ENCODE data around the gene ZSWIM8.
"Not testable (repeated sequence)": the region's sequence is repeated elsewhere in the genome, so short reads cannot be mapped to it uniquely, and the experiment has no call there.

Gene ZSWIM8

DNA sequence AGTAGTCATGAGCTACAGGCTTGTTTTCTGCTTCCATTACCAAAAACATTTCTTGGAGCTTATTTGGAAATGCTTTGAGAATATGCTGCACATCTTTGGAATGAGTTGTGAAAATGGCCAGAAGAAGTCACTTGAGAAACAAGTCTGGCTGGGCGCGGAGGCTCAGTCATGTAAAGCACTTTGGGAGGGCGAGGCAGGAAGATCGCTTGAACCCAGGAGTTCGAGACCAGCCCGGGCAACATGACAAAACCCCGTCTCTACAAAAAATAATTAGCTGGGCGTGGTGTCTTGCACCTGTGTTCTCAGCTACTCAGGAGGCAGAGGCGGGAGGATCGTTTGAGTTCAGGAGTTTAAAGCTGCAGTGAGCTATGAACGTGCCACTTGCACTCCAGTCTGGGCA is 4.4 kb upstream of the ZSWIM8 start:
- H3K4me3 ChIP-seq (ENCODE audit: control insufficient read depth, low read depth, low read length), result peak overlapping the region; percentile 85
- DNase-seq (ENCODE audit: low read depth), result peak; percentile 16
- TF ChIP-seq, protein P1, sequence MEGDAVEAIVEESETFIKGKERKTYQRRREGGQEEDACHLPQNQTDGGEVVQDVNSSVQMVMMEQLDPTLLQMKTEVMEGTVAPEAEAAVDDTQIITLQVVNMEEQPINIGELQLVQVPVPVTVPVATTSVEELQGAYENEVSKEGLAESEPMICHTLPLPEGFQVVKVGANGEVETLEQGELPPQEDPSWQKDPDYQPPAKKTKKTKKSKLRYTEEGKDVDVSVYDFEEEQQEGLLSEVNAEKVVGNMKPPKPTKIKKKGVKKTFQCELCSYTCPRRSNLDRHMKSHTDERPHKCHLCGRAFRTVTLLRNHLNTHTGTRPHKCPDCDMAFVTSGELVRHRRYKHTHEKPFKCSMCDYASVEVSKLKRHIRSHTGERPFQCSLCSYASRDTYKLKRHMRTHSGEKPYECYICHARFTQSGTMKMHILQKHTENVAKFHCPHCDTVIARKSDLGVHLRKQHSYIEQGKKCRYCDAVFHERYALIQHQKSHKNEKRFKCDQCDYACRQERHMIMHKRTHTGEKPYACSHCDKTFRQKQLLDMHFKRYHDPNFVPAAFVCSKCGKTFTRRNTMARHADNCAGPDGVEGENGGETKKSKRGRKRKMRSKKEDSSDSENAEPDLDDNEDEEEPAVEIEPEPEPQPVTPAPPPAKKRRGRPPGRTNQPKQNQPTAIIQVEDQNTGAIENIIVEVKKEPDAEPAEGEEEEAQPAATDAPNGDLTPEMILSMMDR (conservative IDR thresholded peaks at IDR 0.05; ENCODE audit: control insufficient read depth, insufficient read depth, low read depth, low read length), result no peak

DNA sequence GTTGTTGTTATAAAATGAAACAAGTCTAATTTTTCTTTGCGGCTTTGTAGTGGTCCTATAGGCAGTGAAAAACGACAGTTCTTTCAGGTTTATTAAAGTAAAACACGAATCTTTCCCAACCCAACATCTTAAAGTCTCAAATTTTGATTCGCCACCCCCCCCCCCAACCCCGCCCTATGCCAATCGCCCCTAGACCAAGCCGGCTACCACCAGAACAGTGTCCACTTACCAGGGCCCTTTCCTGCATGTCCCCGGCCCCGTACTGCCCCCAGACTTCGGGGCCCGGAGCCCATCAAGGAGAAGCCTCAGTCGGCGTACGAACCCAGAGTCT is 3.9 kb upstream of the ZSWIM8 start:
- DNase-seq (ENCODE audit: low read depth), result no peak
- TF ChIP-seq, protein P1 (conservative IDR thresholded peaks at IDR 0.05; ENCODE audit: control insufficient read depth, insufficient read depth, low read depth, low read length), result no peak
- peak overlapping the region; percentile 85 for H3K4me3 ChIP-seq (ENCODE audit: control insufficient read depth, low read depth, low read length)

DNA sequence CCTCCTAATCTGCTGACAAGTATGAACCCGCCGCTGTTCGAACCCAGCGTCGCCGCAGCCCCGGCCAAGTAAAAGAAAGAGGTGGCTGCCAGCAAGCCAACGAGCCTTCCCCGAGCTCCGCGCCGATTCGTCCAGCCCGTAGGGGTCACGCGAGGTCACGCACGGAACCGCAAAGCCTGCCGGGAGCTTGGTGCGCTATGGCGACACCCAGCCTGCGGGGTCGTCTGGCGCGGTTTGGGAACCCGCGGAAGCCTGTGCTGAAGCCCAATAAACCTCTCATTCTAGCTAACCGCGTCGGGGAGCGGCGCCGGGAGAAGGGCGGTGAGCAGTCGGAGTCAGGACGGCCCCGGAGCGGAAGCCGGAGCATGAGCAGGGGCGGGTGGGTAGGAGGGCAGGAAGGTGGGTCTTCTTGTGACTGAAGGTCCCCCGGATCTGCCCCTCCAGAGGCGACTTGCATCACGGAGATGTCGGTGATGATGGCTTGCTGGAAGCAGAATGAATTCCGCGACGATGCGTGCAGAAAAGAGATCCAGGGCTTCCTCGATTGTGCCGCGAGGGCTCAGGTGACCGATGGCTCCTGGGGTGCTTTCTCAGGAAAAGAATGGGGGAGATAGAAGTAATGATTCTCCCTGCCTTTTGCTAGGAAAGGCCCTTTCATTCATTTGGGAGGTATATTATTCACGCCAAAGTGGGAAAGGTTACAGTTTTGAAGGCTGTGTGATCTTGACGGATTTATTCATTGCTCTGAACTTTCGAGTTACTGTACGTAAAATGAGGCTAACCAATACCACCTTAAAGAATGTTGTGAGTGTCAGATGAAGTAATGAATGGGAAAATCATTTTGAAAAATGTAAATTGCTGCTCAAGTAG is 3.3 kb upstream of the ZSWIM8 start, which contains the start of gene CHCHD1:
Gene CHCHD1, plus strand, starts transcription at position 170 of the 870 bp plus-strand sequence. Its CDS starts 28 bp downstream, at position 198.
- DNase-seq (ENCODE audit: low read depth), result peak; percentile 85
- TF ChIP-seq, protein P1 (conservative IDR thresholded peaks at IDR 0.05; ENCODE audit: control insufficient read depth, insufficient read depth, low read depth, low read length), result no peak

DNA sequence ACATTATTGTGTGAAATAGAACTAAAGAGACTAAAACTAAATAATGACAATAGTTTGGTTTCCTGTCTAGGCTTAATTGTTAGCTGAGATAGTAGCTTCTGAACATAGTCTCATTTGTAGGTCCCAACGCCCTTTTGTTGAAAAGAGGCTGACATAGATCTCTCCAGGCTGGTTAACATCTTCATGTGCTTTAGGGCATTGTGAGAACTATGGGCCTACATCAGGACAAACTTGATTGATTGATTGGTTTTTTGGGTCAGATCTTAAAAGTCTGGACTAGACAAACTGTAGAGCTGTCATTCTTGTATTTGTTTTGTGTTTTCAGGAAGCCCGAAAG is 2.7 kb upstream of the ZSWIM8 start:
- no peak for DNase-seq (ENCODE audit: low read depth)

More for the DNA sequence above, 3.3 kb upstream of the ZSWIM8 start, which contains the start of gene CHCHD1:
- H3K4me3 ChIP-seq (ENCODE audit: control insufficient read depth, low read depth, low read length), result peak within 1 kb of the TSS; percentile 85

DNA sequence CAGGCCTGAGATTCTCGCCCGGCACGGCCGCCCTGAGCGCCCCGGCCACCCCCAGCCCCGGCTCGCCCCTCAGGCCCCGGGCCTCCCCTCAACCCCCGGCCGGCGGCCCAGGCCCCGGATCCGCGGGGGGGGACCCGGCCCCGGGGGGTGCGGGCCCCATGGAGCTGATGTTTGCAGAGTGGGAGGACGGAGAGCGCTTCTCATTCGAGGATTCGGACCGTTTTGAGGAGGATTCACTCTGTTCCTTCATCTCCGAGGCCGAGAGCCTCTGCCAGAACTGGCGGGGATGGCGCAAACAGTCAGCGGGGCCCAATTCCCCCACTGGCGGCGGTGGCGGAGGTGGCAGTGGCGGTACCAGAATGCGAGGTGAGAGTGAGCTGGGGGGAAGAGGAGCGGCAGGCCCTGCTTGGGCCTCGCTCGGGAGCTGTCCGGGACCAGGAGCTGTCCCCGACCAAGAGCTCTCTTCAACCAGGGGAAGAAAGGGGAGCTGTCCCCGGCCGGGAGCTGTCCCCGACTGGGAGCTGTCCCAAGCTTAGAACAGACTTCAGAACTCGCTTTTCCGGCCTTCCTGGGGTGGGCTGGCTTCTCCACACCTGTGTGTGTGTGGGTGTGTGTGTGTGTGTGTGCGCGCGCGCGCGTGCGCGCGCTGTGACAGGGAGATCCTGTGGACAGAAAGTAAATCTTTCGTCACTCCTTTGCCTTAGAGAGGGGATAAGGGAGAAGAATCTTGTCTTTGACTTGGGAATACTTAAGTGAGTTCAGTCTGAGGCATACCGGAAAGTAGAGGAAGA is 510 bp downstream of the ZSWIM8 start:
- DNase-seq (ENCODE audit: low read depth), result peak; percentile 43
- TF ChIP-seq, protein P1 (conservative IDR thresholded peaks at IDR 0.05; ENCODE audit: control insufficient read depth, insufficient read depth, low read depth, low read length), result no peak
- peak overlapping the region; percentile 87 for H3K4me3 ChIP-seq (ENCODE audit: control insufficient read depth, low read depth, low read length)

More for the DNA sequence above, 2.7 kb upstream of the ZSWIM8 start:
- TF ChIP-seq, protein P1 (conservative IDR thresholded peaks at IDR 0.05; ENCODE audit: control insufficient read depth, insufficient read depth, low read depth, low read length), result no peak
- peak overlapping the region; percentile 85 for H3K4me3 ChIP-seq (ENCODE audit: control insufficient read depth, low read depth, low read length)

DNA sequence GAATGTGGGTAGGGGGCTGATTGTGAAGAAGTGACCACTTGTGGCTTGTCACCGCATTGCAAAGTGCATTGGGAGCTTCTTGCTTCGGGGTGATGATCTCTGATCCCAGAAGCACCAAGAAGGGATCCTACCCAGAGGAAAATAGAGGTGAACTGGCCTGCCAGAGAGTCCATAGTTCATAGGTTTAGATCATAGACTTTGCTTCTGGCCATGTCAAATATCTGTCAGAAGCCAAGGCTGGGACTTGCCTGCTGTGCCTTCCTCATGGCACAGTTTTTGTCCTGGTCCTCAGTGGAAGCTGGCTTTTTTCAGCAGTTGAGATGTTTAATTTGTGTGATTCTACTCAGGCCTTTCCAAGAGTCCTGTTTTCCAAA is 1.1 kb downstream of the ZSWIM8 start:
- peak overlapping the region; percentile 87 for H3K4me3 ChIP-seq (ENCODE audit: control insufficient read depth, low read depth, low read length)
- TF ChIP-seq, protein P1 (conservative IDR thresholded peaks at IDR 0.05; ENCODE audit: control insufficient read depth, insufficient read depth, low read depth, low read length), result no peak
- DNase-seq (ENCODE audit: low read depth), result no peak

DNA sequence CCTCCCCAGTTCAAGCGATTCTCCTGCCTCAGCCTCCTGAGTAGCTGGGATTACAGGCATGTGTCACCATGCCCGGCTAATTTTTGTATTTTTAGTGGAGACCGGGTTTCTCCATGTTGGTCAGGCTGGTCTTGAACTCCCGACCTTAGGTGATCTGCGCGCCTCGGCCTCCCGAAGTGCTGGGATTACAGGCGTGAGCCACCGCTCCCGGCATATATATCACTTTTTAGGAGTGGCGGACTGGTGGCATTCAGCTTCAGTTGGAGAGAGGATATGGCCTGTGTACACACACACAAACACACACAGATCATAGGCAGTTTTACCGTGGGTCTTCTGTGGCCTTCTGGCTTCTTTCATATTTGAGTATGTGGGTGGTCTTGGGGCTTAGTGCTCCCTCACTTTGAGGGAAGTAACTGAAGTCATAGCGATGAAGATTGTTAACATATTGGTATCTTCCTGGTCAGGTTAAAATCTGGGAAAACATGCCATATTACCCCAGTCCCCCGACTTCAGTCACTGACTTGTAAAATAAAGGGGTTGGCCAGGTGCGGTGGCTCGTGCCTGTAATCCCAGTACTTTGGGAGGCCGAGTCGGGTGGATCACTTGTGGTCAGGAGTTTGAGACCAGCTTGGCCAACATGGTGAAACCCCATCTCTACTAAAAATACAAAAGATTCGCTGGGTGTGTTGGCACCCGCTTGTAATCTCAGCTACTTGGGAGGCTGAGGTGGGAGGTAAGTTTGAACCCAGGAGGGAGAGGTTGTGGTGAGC is 1.8 kb downstream of the ZSWIM8 start:
- not testable (repeated sequence) for H3K4me3 ChIP-seq (ENCODE audit: control insufficient read depth, low read depth, low read length)

More for the DNA sequence above, 1.8 kb downstream of the ZSWIM8 start:
- not testable (repeated sequence) for DNase-seq (ENCODE audit: low read depth)

Measured in fibroblast of mammary gland (primary cell).